ENCODE measurements around the gene CFAP299. TPM values are rescaled to one million over a fixed set of nuclear protein-coding genes. Genes with fewer than 3 reads are reported as not detected.

CFAP299 gene
- total and polyA plus RNA-seq, 5 experiments from 2014 or later: 0.37 to 0.74 TPM; not detected in 3

DNA sequence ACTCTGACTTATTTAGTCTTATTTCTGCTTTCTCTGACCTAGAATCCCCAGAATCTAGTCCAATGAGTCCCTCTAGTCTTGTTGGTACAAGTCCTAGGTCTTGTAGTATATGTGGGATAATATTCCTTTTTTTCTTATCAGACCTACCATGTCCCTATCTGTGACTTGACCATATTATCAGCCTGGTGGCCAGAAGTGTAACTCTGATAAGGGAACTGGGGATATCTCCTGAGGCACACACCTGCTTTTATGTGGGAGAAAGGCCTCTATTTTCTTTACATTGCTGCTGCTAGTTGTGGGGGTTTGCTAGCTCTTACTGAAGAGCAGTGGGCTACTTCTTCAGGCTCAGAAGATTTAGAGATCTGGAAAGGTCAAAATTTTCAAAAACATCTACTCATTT, 38.6 kb downstream of the CFAP299 start:
- POLR2A ChIA-PET: no interaction called here
- Mint-ChIP-seq H3K36me3 (peaks cover 0 to 35% (median 33%) of the 10 kb centered on the region in 3 donors), H3K4me3 (no peak overlapping the region), H3K27ac (no peak overlapping the region), H3K9me3 (peaks cover 13 to 46% (median 25%) of the 10 kb centered on the region in 9 donors), H3K27me3 (no peaks in the 10 kb centered on the region), H3K4me1 (peaks cover 0 to 7% (median under 1%) of the 10 kb centered on the region in 4 donors)
- no peak for ATAC-seq
- no peak for DNase-seq

DNA sequence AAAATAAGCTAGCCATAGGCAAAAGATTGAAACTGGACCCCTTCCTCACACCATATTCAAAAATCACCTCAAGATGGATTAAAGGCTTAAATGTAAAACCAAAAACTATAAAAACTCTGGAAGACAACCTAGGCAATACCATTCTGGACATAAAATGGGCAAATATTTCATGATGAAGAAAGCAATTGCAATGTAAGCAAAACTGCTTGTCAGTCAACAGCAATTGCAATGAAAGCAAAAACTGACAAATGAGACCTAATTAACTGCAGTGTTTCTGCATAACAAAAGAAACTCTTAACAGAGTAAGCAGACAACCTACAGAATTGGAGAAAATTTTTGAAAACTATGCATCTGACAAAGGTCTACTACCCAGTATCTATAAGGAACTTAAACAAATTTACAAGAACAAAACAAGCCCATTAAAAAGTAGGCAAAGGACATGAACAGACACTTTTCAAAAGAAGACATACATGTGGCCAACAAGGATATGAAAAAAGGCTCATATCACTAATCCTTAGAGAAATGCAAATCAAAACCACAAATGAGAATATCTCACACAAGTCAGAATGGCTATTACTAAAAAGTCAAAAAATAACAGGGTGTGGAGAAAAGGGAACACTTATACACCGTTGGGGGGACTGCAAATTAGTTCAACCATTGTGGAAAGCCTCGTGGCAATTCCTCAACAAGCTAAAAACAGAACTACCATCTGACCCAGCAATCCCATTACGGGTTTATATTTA, 46.7 kb downstream of the CFAP299 start:
- POLR2A ChIA-PET: no interaction called here
- ATAC-seq: no peak
- DNase-seq: no peak
- no peaks in the 10 kb centered on the region for H3K27me3 Mint-ChIP-seq
- peaks cover 3 to 21% (median 9%) of the 10 kb centered on the region in 9 donors for H3K9me3 Mint-ChIP-seq
- peaks cover 0 to 19% (median 12%) of the 10 kb centered on the region in 3 donors for H3K36me3 Mint-ChIP-seq
- H3K27ac Mint-ChIP-seq: no peak overlapping the region
- no peak overlapping the region for H3K4me3 Mint-ChIP-seq
- no peaks in the 10 kb centered on the region for H3K4me1 Mint-ChIP-seq

DNA sequence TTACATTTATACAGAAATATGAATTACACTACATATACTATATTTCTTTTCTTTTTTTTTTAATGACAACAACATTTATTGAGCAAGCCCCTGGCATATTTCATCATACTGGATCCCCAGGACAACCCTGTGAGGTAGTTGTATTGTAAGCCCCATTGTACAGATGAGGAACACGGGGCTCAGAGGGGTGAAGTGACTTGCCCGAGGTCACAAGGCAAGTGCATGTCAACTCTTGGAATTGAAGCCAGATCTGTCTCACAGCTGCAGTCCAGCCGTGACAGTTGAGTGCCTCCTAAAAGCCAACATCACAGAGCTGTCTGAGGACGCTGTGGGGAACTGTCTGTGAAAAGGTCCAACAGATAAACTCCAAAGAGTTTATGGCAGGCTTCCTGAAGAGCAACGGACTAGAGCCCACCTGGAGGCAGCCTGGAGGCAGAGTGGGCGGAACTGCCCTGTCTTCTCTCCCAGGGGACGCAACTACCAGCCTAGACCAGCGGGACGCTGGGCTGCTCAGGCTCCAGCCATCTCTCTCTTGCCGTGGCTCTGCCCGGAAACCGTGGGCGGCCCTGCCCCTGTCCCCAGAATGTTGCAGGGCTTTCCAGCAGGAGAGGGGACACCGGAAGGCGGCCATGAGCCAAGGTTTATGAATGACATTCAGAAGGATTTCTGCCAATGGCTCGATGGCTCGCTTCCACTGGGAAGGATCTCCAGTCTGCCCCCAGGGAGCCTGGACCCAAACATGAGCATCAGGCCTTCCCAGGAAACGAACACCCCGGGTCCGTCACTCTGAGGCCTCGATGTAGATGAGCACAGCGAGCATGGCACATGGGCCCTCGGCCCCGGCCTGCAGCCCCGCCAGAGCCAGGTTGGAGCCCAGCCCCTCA, 50.1 kb downstream of the CFAP299 start:
- ATAC-seq (no peak), DNase-seq (no peak)
- Mint-ChIP-seq H3K4me3 (no peak overlapping the region), H3K27me3 (no peaks in the 10 kb centered on the region), H3K4me1 (no peaks in the 10 kb centered on the region), H3K36me3 (peaks cover 0 to 10% (median 5%) of the 10 kb centered on the region in 3 donors), H3K9me3 (peaks cover 0 to 12% (median 3%) of the 10 kb centered on the region in 9 donors), H3K27ac (no peak overlapping the region)
- POLR2A ChIA-PET: no interaction called here

DNA sequence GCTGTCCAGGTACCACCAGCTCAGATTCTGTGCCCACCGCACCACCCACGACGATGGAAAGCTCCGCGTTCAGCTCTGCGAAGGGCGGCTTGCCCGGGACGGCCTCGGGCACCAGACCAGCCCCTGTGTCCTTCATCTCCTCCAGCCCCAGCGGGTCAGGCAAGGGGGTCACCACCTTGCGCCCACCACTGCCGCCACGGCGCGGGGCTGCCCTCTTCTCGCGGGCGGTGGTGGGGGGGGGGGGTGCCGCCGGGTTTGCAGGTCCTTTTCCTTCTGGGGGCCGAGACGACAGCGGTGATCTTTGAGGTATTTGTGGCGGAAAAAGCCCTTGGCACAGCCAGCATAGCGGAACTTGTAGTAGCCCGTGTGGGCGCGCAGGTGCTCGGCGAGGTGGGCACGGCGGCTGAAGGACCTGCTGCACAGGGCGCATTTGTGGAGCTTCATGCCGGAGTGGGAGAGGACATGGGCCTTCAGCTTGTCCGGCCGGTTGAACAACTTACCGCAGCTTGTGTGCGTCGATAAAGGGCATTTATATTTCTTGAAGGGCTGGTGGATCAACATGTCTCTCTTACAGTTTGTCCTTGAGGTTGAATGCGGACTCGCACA, 50.9 kb downstream of the CFAP299 start:
- H3K27ac Mint-ChIP-seq: peak overlapping the region in 2 of 10 donors; percentile 25 to 65
- POLR2A ChIA-PET: no interaction called here
- no peak for ATAC-seq

DNA sequence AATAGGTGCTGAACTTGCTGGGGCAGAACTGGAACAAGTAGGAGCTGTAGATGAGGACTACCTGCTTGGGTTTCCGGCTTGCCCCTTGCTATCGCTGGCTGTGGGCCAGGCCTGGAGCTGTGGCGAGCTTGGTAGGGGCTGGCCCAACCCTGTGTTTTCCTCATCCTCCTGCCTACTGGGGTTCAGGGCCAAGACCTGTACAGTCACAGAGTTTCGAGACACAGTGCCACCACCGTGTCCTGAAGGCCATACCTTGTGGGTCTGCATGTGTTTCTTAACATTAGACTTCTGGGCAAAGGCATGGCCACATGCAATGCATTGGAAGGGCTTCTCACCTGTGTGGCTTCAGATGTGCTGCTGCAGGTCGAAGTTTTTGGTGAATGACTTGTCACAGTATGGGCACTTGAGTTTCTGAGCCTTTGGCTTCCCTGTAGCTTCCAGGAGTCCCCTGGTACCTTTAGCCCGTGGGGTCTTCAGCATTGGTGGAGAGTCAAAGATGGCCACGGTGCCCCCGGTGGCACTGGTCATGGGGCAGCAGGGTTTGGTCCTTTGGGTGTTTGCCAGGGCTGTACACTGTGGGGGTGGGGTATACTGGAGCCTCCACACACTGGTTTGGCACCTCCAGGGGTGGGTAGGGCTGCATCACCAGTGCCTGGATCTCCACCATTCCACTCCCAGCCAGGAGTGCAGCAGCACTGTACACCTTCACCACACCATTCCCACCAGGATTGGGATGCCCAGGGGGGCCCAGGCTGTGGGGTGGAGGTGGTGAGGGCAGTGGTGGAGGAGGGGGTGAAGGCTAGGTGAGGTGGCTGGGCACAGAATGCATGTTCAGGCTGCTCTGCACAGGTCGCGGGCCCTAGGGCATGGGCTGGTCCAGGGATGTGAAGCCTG, 52.1 kb downstream of the CFAP299 start:
- Mint-ChIP-seq H3K4me1 (no peaks in the 10 kb centered on the region), H3K36me3 (no peaks in the 10 kb centered on the region), H3K4me3 (no peak overlapping the region), H3K27ac (peak overlapping the region in 3 of 10 donors; percentile 24 to 66 (median 48)), H3K9me3 (peaks cover 0 to 4% (median 0%) of the 10 kb centered on the region in 9 donors), H3K27me3 (no peaks in the 10 kb centered on the region)
- DNase-seq: no peak
- POLR2A ChIA-PET: no interaction called here
- ATAC-seq: no peak

More for the DNA sequence above, 50.9 kb downstream of the CFAP299 start:
- Mint-ChIP-seq H3K4me1 (no peaks in the 10 kb centered on the region), H3K9me3 (peaks cover 0 to 11% (median 3%) of the 10 kb centered on the region in 9 donors), H3K36me3 (peaks cover 0 to 5% (median 5%) of the 10 kb centered on the region in 3 donors), H3K27me3 (no peaks in the 10 kb centered on the region), H3K4me3 (no peak overlapping the region)
- DNase-seq: no peak

DNA sequence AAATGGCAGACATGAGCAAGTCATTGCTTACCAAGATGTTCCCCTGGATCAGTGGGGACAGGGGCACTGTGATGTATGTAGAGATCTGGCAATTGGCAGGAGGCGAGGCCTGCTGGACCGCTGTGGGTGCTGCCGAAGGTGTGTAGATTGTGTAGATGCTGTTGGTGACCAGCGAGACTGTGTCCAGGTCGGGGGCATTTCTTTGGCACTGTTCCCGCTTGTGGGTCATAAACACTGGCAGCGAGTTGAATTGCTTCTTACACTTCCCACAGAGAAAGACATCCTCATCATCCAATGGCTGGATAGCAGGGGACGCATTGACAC, 52.7 kb downstream of the CFAP299 start:
- Mint-ChIP-seq H3K27ac (peak overlapping the region in 1 of 10 donors; percentile 24), H3K27me3 (no peaks in the 10 kb centered on the region), H3K4me3 (no peak overlapping the region), H3K36me3 (no peaks in the 10 kb centered on the region), H3K4me1 (no peaks in the 10 kb centered on the region), H3K9me3 (peaks cover 0 to 4% (median 0%) of the 10 kb centered on the region in 9 donors)
- ATAC-seq: no peak
- POLR2A ChIA-PET: no interaction called here
- no peak for DNase-seq

DNA sequence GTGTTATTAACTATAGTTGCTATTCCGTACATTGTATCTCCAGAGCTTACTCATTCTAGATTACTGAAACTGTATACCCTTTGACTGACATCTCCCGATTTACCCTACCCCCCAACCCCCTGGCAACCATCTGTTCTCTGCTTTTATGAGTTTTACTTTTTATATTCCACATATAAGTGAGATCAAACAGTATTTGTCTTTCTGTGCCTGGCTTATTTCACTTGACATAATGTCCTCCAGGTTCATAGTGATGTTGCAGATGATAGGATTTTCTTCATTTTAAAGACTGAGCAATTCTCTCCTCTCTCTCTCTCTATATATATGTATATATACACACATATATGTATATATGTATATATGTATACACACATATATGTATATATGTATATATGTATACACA, 54.6 kb downstream of the CFAP299 start:
- Mint-ChIP-seq H3K27me3 (no peaks in the 10 kb centered on the region), H3K27ac (no peak overlapping the region), H3K4me3 (no peak overlapping the region), H3K36me3 (peaks cover 0 to 5% (median 0%) of the 10 kb centered on the region in 3 donors), H3K9me3 (peaks cover 0 to 13% (median 4%) of the 10 kb centered on the region in 9 donors), H3K4me1 (no peaks in the 10 kb centered on the region)
- no peak for ATAC-seq
- no peak for DNase-seq
- POLR2A ChIA-PET: no interaction called here

DNA sequence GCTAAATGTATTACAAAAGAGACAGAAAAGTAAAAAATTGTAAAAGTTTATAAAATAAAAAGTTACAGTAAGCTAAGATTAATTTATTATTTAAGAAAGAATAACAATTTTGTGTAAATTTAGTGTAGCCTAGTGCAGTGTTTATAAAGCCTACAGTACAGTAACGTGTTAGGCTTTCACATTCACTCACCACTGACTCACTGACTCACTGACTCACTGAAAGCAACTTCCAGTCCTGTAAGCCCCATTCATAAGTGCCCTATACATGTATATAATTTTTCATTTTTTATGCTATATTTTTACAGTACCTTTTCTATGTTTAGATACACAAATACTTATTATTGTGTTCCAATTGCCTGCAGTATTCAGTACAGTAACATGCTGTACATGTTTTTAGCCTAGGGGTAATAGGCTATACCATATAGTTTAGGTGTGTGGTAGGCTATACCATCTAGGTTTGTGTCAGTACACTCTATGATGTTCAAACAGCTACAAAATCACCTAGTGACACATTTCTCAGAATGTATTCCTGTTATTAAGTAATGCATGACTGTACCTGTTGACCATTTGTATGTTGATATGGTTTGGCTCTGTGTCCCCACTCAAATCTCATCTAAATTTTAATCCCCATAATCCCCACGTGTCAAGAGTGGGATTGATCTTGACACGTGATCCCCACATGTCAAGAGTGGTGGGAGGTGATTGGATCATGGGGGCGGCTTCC, 57.9 kb downstream of the CFAP299 start:
- Mint-ChIP-seq H3K4me1 (no peaks in the 10 kb centered on the region), H3K27ac (peak overlapping the region in 1 of 10 donors; percentile 14), H3K4me3 (no peak overlapping the region), H3K27me3 (no peaks in the 10 kb centered on the region), H3K36me3 (peaks cover 0 to 5% (median 0%) of the 10 kb centered on the region in 3 donors), H3K9me3 (peaks cover 0 to 15% (median 4%) of the 10 kb centered on the region in 9 donors)
- DNase-seq (no peak), ATAC-seq (no peak)
- POLR2A ChIA-PET: no interaction called here

DNA sequence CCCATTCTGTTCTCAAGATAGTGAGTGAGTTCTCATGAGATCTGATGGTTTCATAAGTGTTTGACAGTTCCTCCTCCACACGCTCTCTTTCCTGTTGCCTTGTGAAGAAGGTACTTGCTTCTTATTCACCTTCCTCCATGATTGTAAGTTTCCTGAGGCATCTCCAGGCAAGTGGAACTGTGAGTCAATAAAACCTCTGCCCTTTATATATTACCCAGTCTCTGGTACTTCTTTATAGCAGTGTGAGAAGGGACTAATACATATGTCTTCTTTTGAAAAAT, 58.4 kb downstream of the CFAP299 start:
- no peak overlapping the region for H3K4me3 Mint-ChIP-seq
- POLR2A ChIA-PET: no interaction called here
- H3K36me3 Mint-ChIP-seq: peaks cover 0 to 5% (median 0%) of the 10 kb centered on the region in 3 donors
- ATAC-seq (no peak), DNase-seq (no peak)
- H3K27me3 Mint-ChIP-seq: no peaks in the 10 kb centered on the region
- H3K9me3 Mint-ChIP-seq: peaks cover 0 to 19% (median 5%) of the 10 kb centered on the region in 9 donors
- peak overlapping the region in 1 of 10 donors; percentile 14 for H3K27ac Mint-ChIP-seq
- H3K4me1 Mint-ChIP-seq: no peaks in the 10 kb centered on the region

DNA sequence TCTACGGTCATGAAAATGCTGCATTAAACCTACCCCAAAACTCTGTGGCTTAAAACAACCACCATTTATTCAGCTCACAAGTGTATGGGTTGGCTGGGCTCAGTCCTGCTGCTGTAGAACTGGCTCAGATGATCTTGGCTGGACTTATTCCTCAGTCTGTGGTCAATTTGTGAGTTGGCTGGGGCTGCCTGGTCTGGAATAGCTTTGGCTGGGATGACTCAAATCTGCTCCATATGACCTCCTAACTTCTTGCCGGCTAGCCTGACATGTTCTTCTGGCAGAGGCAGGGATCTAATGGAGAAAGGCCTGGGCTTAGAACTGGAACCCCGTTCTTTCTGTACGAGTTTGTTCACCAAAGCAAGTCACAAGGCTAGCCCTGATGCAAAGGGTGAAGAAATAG, 71.7 kb downstream of the CFAP299 start:
- Mint-ChIP-seq H3K4me1 (peaks cover 0 to 8% (median 0%) of the 10 kb centered on the region in 4 donors), H3K4me3 (no peak overlapping the region), H3K36me3 (peaks cover 0 to 3% (median 0%) of the 10 kb centered on the region in 3 donors), H3K27me3 (peaks cover 0 to 3% (median 0%) of the 10 kb centered on the region in 5 donors), H3K27ac (no peak overlapping the region), H3K9me3 (peaks cover 0 to 6% (median 2%) of the 10 kb centered on the region in 9 donors)
- DNase-seq (no peak), ATAC-seq (no peak)
- POLR2A ChIA-PET: no interaction called here

DNA sequence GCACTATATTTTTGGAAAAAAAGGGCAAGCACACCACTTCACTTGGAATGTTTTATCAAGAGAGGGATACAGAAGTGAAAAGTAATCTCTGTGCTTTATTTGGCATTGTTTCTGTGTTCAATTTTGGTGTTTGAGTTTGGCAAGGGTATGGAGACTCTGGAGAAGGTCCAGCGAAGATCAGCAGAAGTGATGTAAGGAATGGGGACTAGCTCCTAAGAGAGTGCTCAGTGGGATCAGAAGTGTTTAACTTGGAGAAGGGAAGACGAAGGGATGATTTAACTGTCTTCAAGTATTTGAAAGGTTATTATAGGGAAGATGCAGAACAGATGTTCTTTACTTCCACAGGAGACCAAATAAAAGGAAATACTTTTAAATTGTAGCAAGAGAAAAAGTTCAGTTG, 74.3 kb downstream of the CFAP299 start:
- H3K36me3 Mint-ChIP-seq: no peaks in the 10 kb centered on the region
- H3K4me3 Mint-ChIP-seq: no peak overlapping the region
- DNase-seq (no peak), ATAC-seq (no peak)
- peaks cover 0 to 4% (median 0%) of the 10 kb centered on the region in 9 donors for H3K9me3 Mint-ChIP-seq
- H3K4me1 Mint-ChIP-seq: peaks cover 0 to 8% (median 0%) of the 10 kb centered on the region in 4 donors
- POLR2A ChIA-PET: no interaction called here
- H3K27ac Mint-ChIP-seq: no peak overlapping the region
- peaks cover 0 to 3% (median 0%) of the 10 kb centered on the region in 5 donors for H3K27me3 Mint-ChIP-seq

DNA sequence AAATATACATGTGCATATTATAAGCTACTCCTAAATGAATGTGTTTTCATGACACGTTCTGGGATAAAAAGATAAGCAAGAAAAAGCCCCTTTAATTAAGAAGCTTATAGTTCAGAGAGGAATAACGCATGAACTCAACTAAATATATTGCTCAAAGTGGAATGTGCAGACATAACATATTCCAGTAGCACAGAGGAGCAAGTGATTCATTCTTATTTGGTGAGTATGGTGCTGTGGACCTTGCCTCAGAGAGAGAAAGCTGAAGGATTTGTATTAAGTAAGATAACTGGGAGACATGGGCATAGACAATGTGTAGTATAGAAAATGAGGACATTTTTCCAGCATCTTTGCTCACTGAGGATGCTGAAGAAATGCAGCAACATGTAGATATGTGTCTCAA, 76.8 kb downstream of the CFAP299 start:
- H3K9me3 Mint-ChIP-seq: peaks cover 0 to 5% (median 0%) of the 10 kb centered on the region in 9 donors
- H3K4me3 Mint-ChIP-seq: no peak overlapping the region
- no peak for ATAC-seq
- no peaks in the 10 kb centered on the region for H3K36me3 Mint-ChIP-seq
- H3K27ac Mint-ChIP-seq: no peak overlapping the region
- H3K4me1 Mint-ChIP-seq: peaks cover 0 to 6% (median 0%) of the 10 kb centered on the region in 4 donors
- POLR2A ChIA-PET: no interaction called here
- H3K27me3 Mint-ChIP-seq: peaks cover 0 to 3% (median 0%) of the 10 kb centered on the region in 5 donors
- no peak for DNase-seq

All from naive thymus-derived CD8-positive, alpha-beta T cell (primary cell).